ENCODE data around the gene ATP6V1B1. TPM values are rescaled to one million over a fixed set of nuclear protein-coding genes. Genes with fewer than 3 reads are reported as not detected.

ATP6V1B1 gene
- total RNA-seq, 4 donors from 2014 or later: 22.7 to 66.9 (median 39.5) TPM

DNA sequence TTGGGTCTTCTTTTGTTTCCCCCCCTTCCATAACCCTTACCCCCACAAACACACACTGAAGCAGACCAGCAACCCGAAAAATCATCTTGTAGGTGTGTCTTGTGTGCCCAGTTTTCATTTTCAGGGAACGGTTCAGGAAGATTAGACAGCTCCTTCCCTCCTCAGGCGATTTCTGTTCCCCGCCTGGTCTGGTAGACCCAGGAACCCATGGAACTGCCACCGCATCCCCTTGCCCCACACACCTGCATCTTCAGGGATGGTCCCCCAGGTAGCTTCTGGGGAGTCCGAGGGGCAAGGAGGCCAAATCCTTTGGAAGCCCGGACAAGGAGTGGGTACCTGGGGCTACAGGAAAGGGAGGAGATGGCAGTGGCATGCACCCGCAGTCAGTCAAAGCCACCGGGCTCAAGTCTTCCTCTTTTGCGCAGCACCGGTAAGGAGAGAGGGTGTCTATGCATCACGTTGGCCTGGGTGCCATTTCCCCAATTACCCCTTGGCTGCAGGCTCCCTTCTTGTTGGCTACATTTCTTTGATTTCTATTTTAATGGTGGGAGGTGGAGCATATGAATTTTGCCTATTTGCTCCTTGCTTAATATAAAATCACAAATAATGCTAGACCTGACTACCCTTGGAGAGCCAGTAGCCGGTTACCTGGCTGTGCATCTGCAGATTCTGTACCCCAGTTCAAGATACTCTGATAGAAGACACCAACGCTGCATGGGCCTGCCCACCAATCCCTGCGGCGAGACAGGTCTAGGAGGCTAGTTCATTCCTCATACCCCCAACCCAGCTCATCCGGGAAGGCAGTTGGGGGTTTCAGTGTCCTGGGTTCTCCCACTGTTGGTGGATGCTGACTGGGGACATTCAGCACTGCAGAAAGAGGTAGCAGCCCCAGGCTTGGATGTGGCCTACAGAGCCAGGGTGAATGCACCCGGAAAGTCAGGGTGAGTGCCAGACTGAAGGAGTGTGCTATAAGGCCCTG is 30.0 kb upstream of the ATP6V1B1 start:
- Histone ChIP-seq H3K4me1 (peaks cover 22% of the 10 kb centered on the region), H3K36me3 (no peaks in the 10 kb centered on the region), H3K9me3 (no peaks in the 10 kb centered on the region), H3K27me3 (peaks cover 97% of the 10 kb centered on the region), H3K4me3 (no peak overlapping the region), H3K27ac (no peak overlapping the region)
- WGBS: 76% methylated on average over 17 of the region's 18 CpGs
- TF ChIP-seq POLR2A (IDR thresholded peaks at IDR 0.05) (no peak), EP300 (IDR thresholded peaks at IDR 0.05) (no peak), POLR2AphosphoS5 (IDR thresholded peaks at IDR 0.05) (no peak)
- TF ChIP-seq, protein P1, sequence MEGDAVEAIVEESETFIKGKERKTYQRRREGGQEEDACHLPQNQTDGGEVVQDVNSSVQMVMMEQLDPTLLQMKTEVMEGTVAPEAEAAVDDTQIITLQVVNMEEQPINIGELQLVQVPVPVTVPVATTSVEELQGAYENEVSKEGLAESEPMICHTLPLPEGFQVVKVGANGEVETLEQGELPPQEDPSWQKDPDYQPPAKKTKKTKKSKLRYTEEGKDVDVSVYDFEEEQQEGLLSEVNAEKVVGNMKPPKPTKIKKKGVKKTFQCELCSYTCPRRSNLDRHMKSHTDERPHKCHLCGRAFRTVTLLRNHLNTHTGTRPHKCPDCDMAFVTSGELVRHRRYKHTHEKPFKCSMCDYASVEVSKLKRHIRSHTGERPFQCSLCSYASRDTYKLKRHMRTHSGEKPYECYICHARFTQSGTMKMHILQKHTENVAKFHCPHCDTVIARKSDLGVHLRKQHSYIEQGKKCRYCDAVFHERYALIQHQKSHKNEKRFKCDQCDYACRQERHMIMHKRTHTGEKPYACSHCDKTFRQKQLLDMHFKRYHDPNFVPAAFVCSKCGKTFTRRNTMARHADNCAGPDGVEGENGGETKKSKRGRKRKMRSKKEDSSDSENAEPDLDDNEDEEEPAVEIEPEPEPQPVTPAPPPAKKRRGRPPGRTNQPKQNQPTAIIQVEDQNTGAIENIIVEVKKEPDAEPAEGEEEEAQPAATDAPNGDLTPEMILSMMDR (IDR thresholded peaks at IDR 0.05): no peak
- no peak for DNase-seq (ENCODE audit: low spot score in 2 of 2)

DNA sequence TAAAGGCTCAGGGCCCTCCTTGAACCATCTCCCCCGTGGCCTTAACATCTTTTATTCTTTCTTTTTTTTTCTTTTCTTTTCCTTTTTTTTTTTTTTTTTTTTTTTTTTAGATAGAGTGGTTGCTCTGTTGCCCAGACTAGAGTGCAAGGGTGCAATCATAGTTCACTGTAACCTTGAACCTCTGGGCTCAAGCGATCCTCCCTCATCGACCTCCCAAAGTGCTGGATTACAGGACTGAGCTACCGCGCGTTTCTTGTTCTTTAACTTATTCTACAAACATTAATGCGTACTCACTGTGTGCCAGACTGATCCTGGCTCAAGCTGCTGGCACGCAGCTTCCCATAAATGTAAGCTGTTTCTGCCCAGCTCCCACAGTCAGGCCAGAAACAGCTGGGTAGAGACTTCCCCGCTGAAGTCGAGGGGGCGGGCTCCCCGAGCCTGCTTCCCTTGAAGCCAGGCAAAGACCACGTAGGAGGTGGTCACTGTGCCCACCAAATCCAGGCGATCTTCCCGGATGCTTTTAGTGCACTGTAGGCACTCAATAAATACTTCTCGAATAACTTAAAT is 29.2 kb upstream of the ATP6V1B1 start:
- 49% methylated on average over 16 of the region's 16 CpGs for WGBS
- Histone ChIP-seq H3K36me3 (no peaks in the 10 kb centered on the region), H3K4me3 (peak overlapping the region; percentile 32), H3K9me3 (no peaks in the 10 kb centered on the region), H3K27ac (no peak overlapping the region), H3K4me1 (peaks cover 14% of the 10 kb centered on the region), H3K27me3 (peaks cover 96% of the 10 kb centered on the region)
- TF ChIP-seq EP300 (IDR thresholded peaks at IDR 0.05) (no peak), POLR2AphosphoS5 (IDR thresholded peaks at IDR 0.05) (no peak), POLR2A (IDR thresholded peaks at IDR 0.05) (no peak)
- TF ChIP-seq, protein P1 (IDR thresholded peaks at IDR 0.05): no peak
- no peak for DNase-seq (ENCODE audit: low spot score in 2 of 2)

DNA sequence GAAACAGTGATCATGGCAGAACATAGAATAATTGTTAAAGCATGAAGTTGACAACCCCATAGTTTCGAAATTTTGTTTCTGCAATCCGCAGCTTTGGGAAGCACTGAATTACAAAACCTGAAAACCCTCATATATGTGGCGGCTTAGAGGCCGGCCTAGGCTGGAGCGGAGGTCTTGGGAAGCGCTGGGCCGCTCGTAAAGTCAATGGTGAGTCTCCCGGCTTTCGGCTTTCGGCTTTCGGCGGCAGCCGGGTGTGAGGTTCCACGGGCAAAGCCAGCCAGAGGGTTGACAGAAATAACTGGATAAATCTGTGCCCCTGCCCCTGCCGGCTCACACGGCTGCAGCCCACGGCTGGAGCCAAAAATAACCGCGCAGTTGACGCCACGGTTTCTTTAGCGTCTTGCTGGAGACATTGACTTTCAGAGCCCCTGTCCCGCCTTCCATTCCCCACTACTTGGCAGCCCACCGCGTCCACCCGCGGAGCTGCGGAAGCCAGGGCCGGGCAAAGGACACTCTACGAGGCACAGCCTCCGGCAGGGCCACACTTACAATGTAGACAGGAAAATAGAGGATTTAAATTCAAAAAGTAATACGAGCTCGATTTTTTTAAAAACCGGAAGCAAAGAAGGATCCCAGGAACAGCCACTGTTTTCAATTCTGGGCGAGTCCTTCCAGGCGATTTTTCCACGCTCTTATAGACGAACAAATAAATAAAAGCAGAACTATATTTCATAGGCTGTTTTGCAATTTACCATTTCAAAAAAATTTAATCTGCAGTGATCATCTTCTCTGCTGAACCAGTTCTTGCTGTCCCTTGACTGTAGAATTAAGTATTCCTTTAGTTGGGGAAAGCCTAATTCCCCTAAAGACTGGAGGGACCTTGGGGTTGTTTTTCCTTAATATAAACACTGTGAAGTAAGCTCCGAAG is 28.3 kb upstream of the ATP6V1B1 start:
- no peak for TF ChIP-seq POLR2A (IDR thresholded peaks at IDR 0.05)
- TF ChIP-seq EP300 (IDR thresholded peaks at IDR 0.05): no peak
- no peak for TF ChIP-seq POLR2AphosphoS5 (IDR thresholded peaks at IDR 0.05)
- TF ChIP-seq, protein P1 (IDR thresholded peaks at IDR 0.05): no peak
- Histone ChIP-seq H3K9me3 (no peaks in the 10 kb centered on the region), H3K27me3 (peaks cover 96% of the 10 kb centered on the region), H3K4me1 (peaks cover 6% of the 10 kb centered on the region), H3K4me3 (peak overlapping the region; percentile 32), H3K36me3 (no peaks in the 10 kb centered on the region), H3K27ac (peak overlapping the region; percentile 16)
- DNase-seq (ENCODE audit: low spot score in 2 of 2): no peak
- 30% methylated on average over 39 of the region's 40 CpGs for WGBS

DNA sequence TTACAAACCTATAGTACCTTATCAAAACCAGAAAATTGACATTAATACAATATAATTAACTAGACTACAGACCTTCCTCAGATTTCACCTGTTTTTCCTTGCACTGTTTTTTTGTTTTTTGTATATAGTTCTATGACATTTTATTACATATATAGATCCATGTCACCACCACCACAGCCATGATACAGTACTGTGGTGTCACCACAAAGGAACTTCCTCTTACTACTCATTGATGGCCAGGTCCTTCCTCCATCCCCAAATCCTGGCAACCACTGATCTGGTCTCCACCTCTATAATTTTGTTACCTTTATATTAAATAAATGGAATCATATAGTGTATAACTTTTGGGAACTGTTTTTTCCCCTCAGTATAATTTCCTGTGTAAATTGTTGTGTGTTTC is 19.4 kb upstream of the ATP6V1B1 start:
- H3K27ac ChIP-seq: no peak overlapping the region
- no peak for DNase-seq (ENCODE audit: low spot score in 2 of 2)
- peaks cover 34% of the 10 kb centered on the region for H3K27me3 ChIP-seq
- no peaks in the 10 kb centered on the region for H3K36me3 ChIP-seq
- no peaks in the 10 kb centered on the region for H3K4me1 ChIP-seq
- no peak for TF ChIP-seq POLR2A (IDR thresholded peaks at IDR 0.05)
- H3K4me3 ChIP-seq: no peak overlapping the region
- no peaks in the 10 kb centered on the region for H3K9me3 ChIP-seq

DNA sequence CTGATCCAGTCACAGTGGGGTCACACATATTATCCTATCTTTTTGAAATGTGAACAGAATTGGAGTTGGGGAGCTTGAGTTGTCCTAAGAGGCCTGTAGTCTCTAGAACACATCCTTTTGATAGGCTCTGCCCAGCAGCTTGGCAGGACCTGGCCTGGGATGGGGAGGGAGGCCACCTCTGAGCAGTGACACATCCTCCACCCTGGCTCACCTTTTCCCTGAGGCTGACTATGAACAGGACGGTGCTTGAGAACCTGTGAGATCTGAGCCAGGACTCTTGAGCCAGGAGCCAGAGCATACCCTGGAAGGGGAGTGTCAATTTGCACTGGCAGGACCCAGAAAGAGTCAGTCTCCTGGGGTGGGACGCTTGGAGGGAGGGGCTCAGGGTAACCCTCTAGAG is 17.7 kb upstream of the ATP6V1B1 start:
- H3K9me3 ChIP-seq: no peaks in the 10 kb centered on the region
- H3K27ac ChIP-seq: no peak overlapping the region
- no peaks in the 10 kb centered on the region for H3K36me3 ChIP-seq
- no peaks in the 10 kb centered on the region for H3K4me1 ChIP-seq
- peaks cover 19% of the 10 kb centered on the region for H3K27me3 ChIP-seq
- peak in 1 of 2 donors; percentile 38 for DNase-seq (ENCODE audit: low spot score in 2 of 2)
- WGBS: 100% methylated on average over 1 of the region's 2 CpGs
- TF ChIP-seq POLR2A (IDR thresholded peaks at IDR 0.05) (no peak), POLR2AphosphoS5 (IDR thresholded peaks at IDR 0.05) (no peak), EP300 (IDR thresholded peaks at IDR 0.05) (no peak)
- TF ChIP-seq, protein P1 (IDR thresholded peaks at IDR 0.05): no peak
- no peak overlapping the region for H3K4me3 ChIP-seq

All from suprapubic skin (tissue), 4 donors.